GM23338 (cell line): ENCODE results near the gene HSPA9.

ENCODE experiments used
- CREB1 ChIP-seq: fragments of 250-450 bp; sonication (Bioruptor Pico); IDR thresholded peaks from 2 replicates; pipeline ENCODE4 v1.5.0; 2020; ENCODE audit warnings: low read depth, mild to moderate bottlenecking, moderate library complexity
- CTCF ChIP-seq, 2 experiments: fragments of 200-600 bp in 1 of 2; sonication (generic) in 1 of 2; conservative IDR thresholded peaks; 2 replicates each; pipeline versions ENCODE4 v1.5.1 to v1.6.1; 2016 to 2017; ENCODE audit warnings: antibody characterized with exemption in 2 of 2, low read depth in 2 of 2, mild to moderate bottlenecking in 2 of 2, moderate library complexity in 1 of 2
- ETS1 ChIP-seq: IDR thresholded peaks from 2 replicates; pipeline ENCODE4 v1.6.1; 2016; ENCODE audit warnings: antibody characterized with exemption
- EZH2 ChIP-seq: fragments of 200-600 bp; sonication (generic); IDR thresholded peaks from one replicate; pipeline ENCODE4 v1.8.0; 2017; ENCODE audit warnings: antibody characterized with exemption, mild to moderate bottlenecking, low read depth; ENCODE audit not compliant: unreplicated experiment
- EZH2phosphoT487 ChIP-seq: fragments of 200-600 bp; sonication (generic); IDR thresholded peaks from one replicate; pipeline ENCODE4 v1.8.1; 2018; ENCODE audit warnings: antibody characterized with exemption; ENCODE audit not compliant: unreplicated experiment
- NANOG ChIP-seq: IDR thresholded peaks from 2 replicates; pipeline ENCODE4 v1.6.1; 2016; ENCODE audit warnings: antibody characterized with exemption, borderline replicate concordance
- POLR2AphosphoS5 ChIP-seq: IDR thresholded peaks from 2 replicates; pipeline ENCODE4 v1.6.1; 2016; ENCODE audit warnings: antibody characterized with exemption, low read depth
- REST ChIP-seq: IDR thresholded peaks from one replicate; pipeline ENCODE4 v1.6.1; 2018; ENCODE audit warnings: antibody characterized with exemption; ENCODE audit not compliant: unreplicated experiment
- ZNF114 ChIP-seq: fragments of 250-450 bp; sonication (Bioruptor Pico); IDR thresholded peaks from 2 replicates; pipeline ENCODE4 v1.5.0; 2020; ENCODE audit warnings: mild to moderate bottlenecking, moderate library complexity

GRCh38 chr5:138549414-138549813 lies 25.8 kb downstream of the HSPA9 start:
- TF ChIP-seq CTCF (conservative IDR thresholded peaks at IDR 0.05; ENCODE audit: low read depth in 2 of 2): no peak
- no peak for TF ChIP-seq EZH2
- no peak for TF ChIP-seq ZNF114 (CRISPR knock-in tag)
- TF ChIP-seq POLR2AphosphoS5: no peak
- no peak for TF ChIP-seq REST
- TF ChIP-seq EZH2phosphoT487: no peak
- no peak for TF ChIP-seq CREB1 (CRISPR knock-in tag)
- no peak for TF ChIP-seq NANOG
- no peak for TF ChIP-seq ETS1
